A204.1 (cell line): ENCODE results near the gene GJB1.
"Not testable (repeated sequence)": the region's sequence is repeated elsewhere in the genome, so short reads cannot be mapped to it uniquely, and the experiment has no call there.

ENCODE experiments used
- FAIRE-seq: peaks from 2 replicates; lab custom pipeline; 2012; peaks lifted over from hg19 to GRCh38; lab: Jason Lieb, UNC

GJB1 gene

GRCh38 chrX:71222929-71223328 is at the start of gene GJB1:
Gene GJB1 (plus strand): TSS chrX:71223224. CDS start chrX:71223708, 484 bp downstream.
- no peak for FAIRE-seq

DNA sequence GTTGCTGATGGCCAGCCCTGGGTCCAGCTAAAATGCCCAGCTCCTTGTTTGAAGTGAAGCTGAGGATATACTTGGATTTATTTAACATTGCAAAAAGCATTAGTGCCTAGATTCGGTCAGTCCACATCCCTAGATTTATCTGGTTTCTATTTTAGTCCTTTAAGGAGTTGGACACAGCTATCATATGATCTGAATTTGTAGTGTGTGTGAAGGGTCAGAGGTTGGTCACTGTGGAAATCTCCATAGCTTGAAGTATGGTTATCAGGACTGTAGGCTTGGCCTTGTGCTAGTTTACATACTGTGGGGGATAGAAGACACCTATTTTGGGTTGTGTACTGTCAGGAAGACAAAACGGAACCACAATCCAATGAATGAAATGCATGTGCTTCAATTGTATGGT is 49.6 kb upstream of the GJB1 start:
- FAIRE-seq = no peak

DNA sequence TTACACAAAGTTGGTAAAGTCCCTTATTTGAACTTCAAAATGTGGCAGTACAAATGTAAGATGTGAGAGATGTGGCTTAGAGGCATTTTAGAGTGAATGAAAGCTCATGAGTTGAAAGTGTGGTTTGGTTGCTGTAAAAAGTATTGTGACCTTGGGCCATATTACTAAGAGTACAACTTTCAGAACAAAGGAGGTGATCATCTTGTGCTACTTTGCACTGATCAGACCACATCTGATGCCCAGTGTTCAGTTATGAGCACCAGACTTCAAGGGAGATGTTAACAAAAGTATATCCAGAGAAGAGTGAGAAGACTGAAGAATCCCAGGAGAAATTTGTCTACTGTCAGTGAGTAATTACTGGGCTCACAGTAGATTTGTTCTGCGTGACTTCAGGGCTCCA is 48.2 kb upstream of the GJB1 start:
- FAIRE-seq = no peak

- FAIRE-seq = no peak
Measured at GRCh38 chrX:71175531-71175930, 47.5 kb upstream of the GJB1 start.

DNA sequence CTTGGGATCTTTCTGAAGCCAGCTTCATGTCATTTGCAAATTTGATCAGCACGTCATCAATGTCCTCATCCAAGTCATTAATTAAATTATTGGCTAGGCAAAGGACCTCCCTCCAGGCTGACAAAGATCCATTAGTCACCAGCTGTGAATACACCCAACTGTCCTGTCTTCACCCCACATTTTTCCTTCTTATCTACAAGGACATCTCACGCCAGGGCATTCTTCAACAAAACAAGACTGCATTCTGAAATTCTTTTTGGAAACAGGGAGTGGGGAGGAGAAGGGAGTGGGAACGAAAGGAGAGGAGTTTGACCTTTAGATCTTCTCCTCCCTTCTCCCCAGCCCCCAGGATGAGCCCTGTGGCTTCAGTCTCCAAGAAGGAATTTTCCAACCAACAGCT is 45.7 kb upstream of the GJB1 start:
- FAIRE-seq = no peak

DNA sequence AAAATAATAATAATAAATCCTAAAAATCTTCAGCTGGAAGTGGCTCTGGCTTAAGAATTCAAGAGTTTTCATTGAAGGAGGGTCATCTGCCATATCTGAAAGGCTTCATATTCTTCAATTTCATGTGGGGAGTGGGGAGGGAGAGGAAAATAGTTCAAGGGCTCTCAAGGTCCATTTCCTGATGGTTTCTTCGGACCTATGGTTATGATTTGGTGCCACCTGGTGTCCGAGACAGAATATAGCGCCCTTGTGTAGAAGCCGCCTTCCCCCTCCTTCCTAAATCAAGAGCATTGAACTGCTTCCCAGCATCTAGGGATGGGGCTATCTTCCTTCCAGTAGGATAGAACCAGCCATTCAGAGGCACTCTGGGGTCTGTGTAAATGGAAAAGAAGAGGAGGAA is 44.1 kb upstream of the GJB1 start:
- peak; percentile 48 for FAIRE-seq

DNA sequence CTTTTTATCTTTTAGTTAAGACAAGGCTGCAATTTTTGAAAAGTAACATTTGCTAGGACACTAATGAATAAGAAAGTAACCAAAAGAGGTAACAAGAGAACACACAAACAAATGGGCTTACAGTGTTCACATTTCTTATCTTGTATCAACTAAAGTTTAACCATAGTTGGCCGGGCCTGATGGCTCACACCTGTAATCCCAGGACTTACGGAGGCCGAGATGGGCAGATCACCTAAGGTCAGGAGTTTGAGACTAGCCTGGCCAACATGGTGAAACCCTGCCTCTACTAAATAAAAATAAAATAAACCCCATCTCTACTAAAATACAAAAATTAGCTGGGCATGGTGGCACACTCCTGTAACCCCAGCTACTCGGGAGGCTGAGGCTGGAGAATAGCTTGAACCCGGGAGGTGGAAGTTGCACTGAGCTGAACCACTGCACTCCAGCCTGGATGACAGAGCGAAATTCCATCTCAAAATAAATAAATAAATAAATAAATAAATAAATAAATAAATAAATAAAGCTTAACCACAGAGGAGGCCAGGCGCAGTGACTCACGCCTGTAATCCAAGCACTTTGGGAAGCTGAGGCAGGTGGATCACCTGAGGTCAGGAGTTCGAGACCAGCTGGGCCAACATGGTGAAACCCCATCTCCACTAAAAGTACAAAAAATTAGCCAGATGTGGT is 42.3 kb upstream of the GJB1 start:
- FAIRE-seq = not testable (repeated sequence)

GRCh38 chrX:71181558-71181909 is 41.5 kb upstream of the GJB1 start:
- FAIRE-seq = no peak

DNA sequence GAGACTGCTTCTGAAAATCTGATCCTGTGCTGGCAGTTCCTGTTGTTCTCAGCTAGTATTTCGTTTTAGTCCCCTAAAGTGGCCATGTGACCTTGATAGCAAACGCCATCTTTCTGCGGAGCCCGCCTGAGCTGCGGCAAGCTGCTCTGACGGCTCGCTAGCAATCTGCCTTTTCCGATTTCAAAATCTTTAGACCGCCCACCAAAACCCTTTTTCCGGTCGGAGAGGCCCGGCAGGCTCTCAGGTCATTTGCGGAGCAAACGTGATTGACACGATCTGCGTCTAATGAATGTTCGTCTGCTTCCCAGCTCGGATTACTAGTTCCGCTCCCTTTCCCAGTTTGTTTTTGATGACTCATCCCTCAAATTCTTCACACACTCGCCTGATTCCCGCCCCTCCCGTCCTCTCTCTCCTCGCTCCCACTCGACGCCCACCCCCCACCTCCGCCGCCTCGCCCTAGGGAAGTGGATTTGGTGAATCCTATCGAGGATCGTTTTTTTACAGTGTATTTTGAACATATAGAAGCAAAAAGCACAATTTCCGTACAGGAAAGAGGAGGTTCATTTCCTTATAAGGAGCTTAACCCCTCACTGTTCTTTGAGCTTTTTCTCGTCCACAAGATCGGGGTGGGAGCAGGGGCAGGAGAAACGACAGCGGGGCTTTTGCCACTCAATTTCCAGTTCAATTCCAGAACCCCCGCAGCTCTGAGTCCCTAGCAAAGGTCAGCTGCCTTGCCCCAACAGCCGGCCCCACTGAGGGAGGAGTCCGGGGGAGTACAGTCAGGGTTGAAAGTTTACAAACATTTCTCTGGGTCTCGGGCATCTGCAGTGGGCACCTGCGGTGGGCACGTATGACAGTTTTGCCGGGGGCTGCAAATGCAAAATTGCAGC is 40.9 kb upstream of the GJB1 start:
- FAIRE-seq = peak; percentile 93

DNA sequence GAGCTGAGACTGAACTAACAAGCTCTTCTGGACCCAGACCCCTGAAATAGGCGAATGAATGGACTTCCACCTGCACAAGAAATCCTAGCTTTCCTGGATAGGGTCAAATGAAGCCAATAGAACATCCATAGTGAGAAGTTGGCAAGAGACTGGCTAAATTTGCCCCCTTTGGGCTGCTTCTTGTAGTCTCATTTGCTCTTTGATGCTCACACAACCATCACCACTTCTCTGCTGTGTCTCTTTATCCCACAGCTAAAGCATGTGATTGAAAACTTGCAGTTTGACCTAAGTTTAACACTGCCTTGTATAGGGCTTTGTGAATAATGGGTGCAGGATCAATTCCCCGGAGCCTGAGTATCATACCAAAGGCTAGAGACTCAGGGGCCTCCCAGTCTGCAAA is 40.2 kb upstream of the GJB1 start:
- no peak for FAIRE-seq

DNA sequence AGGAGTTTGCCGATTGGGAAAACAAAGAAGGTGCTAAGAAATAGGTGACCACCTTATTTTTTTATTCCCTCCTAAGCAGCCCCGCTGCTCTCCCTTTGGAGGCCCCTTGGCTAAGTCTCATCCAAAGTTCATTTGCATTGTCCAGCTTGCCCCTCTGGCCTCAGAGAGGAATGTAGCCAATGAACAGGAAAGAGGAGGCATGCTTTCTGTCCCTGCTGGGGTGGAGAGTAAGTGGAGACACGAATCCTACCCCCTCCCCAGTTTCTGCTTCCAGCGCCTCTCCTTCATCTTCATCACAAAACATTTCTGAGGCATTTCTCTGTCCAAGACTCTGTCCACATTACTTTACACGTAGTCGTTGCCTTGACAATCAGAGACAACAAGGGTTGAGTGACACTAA is 39.7 kb upstream of the GJB1 start:
- FAIRE-seq = no peak

DNA sequence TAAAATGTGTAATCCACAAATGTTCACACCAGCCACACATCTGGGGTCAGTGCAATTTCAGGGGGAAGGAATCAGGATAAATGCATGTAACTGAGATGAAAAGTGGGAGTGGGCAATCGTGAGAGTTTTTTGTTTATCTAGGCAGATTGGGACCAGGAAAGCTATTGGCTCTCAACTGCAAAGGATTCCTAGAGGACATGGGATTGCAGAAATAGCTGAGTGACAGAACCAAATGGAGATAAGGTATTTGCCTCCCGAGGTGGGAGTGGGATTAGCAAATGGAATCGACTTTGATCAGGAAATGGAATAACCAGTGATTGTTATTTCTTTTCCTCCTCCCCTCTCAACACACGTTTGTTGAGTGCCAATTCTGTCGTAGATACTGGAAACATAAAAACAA is 38.9 kb upstream of the GJB1 start:
- no peak for FAIRE-seq

DNA sequence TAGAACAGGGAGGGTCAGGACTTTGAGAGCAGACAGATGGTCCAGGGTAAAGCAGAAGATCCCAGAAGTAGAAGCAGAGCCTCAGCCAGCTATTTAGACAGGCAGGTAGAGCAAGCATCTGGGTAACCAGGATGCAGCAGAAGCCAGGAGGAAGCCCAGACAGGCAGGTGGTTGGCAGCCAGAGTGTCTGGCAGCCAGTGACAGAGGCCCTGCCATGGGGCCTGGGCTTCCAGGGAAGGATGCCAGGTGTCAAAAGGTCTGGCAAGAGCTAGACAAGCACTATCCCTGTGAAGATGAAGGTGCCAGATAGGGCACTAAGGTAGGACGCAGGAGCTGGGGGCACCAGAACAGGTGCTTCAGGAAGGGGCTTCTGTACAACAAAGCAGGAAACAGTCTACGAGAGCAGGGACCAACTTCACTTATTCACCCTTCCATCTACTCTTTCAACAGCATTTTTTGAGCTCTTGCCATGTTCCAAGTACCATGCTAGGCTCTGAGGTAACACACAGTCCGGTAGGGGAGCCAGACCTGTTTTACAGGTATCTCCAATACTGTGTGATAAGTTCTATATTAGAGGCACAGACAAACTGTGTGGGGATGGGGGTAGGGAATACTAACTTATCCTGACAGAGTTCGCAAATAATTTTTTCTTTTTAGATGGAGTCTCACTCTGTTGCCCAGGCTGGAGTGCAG is 38.1 kb upstream of the GJB1 start:
- FAIRE-seq = no peak

DNA sequence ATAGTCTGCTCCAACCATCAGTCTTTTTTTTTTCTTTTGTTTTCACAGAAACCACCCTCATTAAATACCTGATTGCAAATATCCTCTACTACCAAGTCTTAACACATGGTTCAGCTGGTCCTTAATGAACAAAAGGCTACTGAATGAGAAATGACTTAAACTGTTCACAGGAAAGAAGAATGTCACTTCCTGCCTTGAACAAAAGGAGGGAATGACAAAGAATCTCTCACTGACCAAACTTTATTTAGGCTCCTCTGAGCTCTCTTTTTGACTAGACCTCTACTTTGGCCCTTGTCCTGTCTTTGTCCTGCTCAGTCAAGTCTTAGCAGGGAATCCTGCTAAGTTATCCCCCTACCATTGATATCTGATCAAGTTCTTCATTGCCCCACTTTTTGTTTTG is 31.8 kb upstream of the GJB1 start:
- no peak for FAIRE-seq

GRCh38 chrX:71195964-71196649 is 26.9 kb upstream of the GJB1 start:
- no peak for FAIRE-seq

DNA sequence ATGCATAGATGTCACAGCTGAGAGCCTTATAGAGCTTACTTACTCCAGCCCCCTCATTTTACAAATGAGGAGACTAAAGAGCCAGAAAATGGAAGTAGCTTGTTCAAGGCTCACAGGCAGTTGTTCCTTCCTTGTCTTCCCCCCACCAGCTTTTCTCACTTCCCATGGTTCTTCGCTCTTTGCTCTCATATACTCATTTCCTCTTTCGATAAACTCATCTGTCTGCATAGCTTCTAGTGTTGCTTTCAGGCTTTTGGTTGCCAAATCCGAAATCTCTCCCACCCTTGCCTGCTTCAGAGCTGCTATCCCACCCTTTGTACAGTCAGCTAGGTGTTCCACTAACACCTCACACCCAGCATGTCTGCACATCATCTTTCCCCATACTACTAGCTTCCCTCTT is 25.0 kb upstream of the GJB1 start:
- no peak for FAIRE-seq

GRCh38 chrX:71199252-71200008 is 23.6 kb upstream of the GJB1 start:
- no peak for FAIRE-seq

DNA sequence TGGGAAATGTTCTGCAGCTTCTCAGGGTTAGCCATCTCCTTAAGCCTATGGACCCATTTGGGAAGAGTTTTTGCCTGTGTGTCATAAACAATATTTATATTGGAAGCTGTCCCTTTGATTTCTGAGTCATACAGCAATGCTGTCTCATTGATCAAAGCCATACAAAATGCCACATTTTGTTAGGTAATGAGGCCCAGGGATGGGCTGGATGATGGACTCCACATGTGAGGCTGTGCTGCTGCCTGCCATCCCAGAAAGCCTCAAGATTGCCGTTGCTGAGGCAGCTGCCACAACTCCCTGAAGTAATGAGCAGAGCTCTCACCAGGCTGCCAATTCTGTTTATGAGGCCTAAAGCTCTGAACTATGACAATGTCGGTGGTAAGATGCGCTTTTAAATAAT is 12.2 kb upstream of the GJB1 start:
- FAIRE-seq = no peak

DNA sequence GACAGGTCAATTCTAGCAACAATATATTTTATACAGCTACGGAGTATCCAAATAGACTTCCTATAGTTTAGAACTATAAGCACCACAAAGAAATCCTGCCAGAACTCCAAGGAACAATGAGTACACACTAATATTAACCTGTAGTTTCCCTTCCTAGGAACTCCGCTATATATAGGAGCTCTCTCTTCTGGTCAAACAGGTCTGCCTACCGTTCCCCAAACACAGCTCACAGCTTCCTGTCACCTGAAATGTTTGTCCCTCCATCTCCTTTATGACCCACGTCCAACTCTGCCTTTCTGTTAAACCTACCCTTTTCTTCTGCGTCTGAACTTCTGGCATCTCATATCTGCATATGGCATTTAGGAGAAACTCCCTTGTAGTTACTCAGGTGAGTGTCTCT is 10.5 kb upstream of the GJB1 start:
- no peak for FAIRE-seq

DNA sequence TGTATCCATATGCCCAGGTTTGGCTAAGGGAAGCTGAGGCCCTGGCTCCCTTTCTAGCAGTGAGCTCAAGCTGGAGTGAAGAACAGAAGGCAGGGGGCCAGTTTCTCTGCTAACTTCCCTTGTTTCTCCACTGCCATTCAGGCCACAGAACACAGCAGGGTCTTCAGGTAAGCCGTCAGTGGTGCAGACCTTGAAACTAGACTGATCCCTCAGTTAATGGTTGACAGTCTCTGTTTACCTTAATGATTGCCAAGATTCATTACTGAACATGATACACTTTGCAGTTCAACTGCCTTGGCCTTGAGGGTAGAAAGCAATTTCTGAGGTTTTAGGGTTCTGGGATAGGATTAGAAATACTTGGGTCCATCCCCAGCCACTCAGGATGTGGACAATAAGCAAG is 8.9 kb upstream of the GJB1 start:
- no peak for FAIRE-seq

DNA sequence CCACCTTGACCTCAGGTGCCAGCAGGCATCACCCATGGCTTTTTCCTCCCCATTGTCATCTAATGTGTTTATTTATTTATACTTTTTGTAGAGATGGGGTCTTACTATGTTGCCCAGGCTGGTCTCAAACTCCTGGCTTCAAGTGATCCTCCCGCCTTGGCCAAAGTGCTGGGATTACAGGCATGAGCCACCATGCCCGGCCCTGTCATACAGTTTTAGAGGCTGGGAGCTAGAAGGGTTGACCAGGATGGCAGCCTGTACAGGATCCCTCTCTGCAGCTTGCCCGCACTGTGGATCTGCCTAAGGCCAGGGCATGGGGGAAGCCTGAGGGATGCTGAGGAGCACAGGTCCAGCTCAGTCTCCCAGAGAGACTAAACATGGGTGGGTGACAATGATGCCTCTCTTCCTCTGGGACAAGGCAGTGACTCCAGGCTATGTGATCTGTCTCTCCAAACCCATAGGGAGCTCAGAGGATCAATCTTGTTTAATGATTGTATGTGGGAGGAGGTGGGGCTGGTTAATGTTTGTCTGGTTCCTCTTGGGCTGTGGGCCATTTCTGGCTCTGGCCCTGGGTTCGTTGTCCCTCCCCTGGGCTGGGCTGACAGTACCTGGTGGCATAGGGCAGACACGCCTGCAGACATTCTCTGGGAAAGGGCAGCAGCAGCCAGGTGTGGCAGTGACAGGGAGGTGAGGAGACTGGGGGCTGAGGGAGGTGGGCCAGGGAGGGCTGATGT is 8.3 kb upstream of the GJB1 start:
- FAIRE-seq = no peak
